COLO668 (cell line): ENCODE data around the gene SMIM9.
A peak's percentile ranks its signal among the peaks of the same experiment; 100 is the strongest.
"Not testable (repeated sequence)": the region's sequence is repeated elsewhere in the genome, so short reads cannot be mapped to it uniquely, and the experiment has no call there.

Source experiments
- DNase-seq: peaks from one replicate; lab custom pipeline; 2025; ENCODE audit not compliant: unreplicated experiment; lab: John Stamatoyannopoulos, UW

Gene SMIM9

DNA sequence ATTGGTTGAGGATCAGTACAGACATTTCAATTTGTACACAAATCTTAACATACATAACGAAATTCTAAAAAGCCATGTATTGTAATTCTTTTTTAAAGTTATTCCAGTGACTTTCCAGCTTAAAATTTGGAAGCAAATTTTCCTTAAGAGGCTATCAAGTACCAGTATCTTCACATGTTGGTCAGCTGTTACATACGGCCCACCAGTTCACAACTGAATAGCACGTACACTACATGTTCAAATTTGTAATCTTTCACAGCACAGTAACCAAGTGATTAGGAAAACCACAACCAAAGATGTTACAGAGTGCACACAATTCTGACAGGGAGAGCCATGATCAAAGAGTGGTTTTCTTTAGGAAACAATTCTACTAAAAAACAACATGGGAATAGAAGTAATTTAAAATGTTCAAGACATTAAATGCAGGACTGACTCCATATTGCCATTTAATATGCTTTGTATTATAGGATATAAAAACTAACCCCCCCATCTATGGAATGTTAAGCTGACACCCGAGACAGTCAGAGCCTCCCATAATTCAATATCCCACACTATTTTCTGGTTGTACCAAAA, 18.1 kb downstream of the SMIM9 start:
- DNase-seq, result not testable (repeated sequence)

DNA sequence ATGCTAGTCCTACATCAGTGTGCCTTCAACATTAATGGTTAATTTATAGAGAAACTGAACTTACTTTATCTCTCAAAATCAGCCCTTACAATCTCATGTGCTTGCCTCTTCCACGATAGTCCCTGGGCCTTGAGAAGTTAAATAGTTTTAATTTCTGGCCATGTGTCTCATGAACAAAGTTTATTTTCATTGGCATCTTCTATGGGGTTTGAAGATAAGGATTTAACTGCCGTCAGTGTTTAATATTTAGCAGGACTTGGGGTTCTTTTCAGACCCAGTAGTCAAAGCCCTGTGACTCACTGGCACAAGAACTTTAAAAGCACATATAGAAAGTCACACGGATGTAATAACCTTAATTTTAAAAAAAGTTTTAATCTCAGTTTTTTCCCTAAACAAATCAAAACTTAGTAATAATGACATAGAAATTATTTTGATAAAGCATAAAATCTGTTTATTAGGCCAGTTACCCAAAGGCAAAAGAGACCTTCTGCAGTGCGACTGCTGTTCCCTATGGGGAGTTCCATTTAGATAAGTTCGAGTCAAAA, 19.1 kb downstream of the SMIM9 start:
- no peak for DNase-seq

DNA sequence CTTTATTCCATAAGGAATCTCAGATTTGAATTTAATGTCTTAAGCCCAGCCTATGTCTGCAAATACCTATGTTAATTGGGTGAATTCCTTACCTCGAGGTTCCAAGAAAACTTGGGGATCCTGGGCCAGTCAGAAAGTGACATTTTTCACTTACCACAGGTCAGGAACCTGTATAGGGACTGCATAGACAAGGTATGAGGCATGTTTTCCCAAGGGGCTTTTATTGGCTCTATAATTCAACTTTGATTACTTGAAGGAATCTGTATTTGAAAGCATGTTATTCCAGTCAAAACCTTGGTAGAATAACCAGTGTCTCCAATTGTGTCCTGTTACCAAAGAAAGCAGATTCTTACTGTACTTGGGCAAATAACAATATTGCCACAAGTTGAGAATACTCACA, 20.7 kb downstream of the SMIM9 start:
- DNase-seq, result no peak

DNA sequence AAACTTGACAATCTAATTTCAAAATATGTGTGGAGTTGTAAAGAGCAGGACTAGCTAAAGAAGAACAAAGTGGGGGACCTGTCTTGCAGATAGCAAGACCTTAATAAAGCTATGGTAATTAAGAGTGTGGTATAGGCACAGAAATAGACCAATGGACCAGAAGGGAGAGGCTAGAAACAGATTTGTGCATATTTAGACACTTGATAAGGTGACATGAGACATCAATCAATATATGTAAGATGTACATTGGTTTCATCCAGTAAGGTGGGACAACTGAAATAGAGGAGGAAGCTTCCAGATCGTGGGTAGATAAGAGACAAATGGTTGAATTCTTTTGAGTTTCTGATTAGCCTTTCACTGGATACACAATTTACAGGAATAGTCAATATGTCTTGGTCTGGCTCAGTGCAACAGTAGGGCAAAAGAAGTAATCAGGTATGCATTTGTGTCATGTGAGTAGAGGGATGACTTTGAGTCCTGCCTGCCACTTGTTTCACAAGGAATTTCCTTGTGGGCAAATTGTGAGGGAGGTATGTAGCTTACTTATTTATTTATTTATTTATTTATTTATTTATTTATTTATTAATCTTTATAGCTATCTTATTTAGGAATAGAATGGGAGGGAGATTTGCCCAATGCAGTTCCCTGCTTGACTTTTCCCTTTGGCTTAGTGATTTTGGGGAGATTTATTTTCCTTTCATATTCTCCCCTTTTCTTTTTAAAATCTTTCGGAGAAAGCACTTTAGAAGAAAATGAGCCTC, 21.9 kb downstream of the SMIM9 start:
- no peak for DNase-seq

DNA sequence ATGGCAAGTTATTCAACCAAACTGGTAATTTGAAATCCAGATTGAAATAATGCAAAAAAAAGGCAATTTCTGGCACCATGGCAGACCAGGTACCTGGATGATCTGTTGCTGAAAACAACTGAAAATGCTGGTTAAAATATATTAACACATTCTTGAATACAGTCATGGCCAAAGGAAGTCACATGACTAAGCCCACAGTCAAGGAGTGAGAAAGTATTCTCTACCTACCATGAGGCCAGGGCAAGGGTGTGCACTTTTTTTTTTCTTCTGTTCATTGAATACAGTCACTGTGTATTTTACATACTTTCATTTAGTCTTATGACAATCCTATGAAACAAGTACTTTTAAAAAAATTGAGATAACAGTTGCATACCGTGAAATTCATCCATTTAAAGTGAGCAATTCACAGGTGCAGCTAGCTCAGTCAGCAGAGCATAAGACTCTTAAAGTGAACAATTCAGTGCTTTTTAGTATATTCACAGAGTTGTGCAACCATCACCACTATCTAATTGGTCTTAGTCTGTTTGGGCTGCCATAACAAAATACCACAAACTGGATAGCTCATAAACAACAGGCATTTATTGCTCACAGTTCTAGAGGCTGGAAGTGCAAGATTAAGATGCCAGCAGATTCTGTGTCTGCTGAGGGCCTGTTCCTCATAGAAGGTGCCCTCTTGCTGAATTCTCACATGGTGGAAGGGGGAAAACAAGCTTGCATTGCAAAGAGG, 24.4 kb downstream of the SMIM9 start:
- no peak for DNase-seq

DNA sequence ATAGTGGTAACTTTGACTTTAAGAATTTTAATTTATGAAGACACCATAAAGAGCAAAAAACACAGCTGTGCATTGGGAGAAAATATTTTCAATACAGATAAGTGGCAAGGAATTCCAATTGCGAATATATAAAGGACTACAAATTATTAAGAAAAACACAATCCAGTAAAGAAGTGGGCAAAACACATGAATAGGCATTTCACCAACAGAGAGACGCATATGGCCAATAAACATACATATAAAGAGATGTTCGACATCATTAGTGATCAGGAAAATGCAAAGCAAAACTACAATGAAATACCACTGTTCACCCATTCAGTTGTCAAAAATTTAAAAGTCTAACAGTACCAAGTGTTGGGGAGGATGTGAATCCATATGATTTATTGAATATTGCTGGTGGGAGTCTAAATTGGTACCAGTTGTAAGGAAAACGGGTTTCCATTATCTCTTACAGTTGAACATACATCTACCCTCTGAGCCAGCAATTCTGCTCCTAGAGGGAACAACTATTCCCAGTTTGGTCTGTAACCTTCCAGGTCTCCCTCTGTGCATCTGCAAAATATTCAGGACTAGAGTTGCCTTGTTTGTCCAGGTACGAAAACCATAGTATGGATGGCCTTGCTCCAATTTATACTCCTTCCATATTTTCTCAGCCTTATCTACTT, 27.5 kb downstream of the SMIM9 start:
- no peak for DNase-seq

DNA sequence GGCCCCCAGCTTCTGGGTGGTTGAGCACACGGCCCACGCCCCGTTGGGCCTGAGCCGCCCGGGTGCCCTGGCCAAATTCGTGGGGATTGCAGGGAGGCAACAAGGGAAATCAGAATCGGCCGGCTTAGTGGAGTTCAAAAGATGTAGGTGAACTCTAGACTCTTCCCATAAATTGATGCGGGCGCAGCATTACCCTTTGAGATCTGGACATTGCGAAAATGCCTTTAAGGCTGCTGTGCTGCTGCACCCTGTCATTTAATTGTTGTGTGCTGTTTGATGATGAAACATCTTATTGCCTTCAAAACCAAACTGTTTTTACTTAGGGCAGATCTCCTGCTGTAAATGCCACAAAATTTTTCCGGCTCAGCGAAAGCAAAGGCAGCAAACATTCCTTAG, 28.8 kb downstream of the SMIM9 start:
- DNase-seq, result no peak

DNA sequence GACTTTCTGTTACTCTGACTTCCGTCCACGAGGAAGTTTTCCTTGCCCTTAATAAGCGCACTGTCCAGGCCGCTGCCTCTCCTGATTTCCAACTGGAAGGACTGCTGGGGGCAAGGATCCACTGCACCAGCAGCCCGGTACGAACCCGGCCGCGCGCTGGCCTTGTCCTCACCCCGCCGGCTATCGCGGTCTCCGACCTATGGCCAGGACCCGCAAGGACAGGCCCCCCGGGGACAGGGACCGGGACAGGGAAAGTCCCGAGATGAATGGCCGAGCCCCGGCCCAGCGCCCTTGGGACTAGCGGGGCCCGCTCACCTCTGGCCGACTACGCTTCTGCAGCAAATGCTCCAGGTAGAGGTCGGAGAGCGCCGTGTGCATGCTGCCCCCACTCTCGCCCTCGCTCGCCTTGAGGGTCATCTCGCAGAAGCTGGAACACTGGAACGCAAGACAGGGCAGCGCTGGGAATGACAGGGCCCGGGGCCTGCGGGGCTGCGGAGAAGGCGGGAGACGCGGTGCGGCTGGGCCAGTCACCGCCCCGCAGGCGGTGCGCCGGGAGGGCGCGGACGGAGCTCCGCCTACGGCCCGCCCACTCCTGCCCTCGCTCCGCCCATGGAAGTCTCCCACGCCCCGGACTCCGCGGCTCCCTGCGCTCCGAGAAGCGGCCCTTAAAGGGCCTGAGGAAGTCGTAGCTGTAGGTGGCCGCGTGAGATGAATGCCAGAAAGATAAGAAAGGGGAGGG, 29.3 kb downstream of the SMIM9 start, which contains the start of gene MPP1:
MPP1 (minus strand) TSS at position 529 of the 739 bp plus-strand sequence; CDS start at position 417, 112 bp downstream.
- DNase-seq, result peak; percentile 86

DNA sequence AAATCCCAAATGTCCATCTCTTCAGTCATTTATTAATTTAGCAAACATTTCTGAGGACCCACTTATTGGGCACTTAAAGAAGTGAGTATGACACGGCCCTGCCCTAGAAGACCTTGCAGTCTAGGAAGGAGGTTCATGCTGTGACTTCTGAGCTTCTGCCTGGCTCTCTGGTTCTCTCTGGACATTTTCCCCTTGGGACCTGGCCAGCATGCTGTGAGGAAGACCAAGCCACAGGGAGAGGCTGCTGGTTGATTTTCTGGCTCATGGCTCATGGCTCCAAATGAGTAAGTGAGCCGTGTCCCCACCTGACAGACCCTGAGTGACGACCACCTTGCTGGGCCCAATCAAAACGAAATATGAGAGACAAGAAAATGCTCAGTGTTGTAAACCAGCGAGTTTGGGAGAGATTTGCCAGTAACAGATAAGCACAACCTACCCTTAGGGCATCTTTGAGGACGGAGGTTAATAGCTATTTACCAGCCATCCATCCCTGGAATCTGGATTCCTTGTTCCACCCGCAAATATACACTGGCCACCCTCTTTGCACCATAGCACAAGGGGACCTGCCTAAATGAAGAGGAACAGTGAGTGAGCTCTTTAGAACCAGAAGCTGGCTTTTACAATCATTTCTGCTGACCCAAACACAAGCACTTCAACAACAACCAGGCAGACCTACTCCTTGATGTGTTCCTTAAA, 30.1 kb downstream of the SMIM9 start:
- peak; percentile 16 for DNase-seq

DNA sequence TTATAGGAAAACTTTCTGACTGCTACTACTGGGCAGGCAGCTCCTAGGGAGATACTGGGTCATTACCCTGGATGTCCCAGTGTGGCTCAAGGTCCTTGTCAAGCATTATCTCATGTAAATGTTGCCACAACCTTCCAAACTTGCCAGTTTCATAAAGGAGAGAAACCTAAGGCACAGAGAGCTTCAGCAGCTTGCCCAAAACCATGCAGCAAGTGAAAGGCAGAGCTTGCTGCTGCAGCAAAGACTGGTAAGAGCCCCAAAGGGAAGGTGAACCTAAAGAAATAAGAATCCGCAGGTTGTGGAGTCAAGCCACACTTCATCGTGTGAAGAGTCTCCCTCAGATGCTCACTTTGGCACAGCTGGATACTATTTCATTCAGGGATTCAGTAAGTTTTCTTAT, 31.5 kb downstream of the SMIM9 start:
- no peak for DNase-seq

DNA sequence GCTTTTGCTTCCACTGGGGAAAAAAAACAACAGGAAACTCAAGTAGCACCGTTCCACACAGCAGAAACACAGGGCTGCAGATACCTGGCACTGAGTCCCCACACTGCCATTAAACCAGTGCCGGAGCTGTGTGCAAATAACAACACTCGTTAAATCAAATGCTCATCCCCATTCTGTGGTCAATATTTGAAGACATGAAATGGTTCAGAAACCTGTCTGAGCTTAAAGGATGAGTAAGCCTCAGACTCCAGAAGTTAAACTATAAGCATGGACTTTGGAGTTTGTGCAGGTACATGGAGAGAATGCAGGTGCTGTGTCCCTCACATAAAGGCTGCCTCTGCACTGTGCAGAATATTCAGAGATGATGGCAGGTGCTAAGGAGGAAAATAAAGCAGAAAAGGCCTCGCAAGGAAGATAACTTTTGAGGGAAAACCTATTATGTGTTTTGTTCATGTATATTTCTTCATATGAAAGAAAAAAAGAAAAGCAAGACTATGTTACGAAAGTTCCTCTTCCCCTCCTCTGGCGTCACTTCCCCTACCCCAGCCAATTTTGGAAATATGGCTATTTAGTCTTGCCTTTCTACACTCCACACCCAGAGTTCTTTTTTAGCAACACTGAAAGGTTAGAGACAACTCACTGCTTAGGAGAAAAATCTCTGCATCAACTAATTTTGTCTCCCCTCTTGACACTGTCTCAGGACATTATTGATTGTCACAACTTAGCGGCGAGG, 33.8 kb downstream of the SMIM9 start:
- peak; percentile 53 for DNase-seq

DNA sequence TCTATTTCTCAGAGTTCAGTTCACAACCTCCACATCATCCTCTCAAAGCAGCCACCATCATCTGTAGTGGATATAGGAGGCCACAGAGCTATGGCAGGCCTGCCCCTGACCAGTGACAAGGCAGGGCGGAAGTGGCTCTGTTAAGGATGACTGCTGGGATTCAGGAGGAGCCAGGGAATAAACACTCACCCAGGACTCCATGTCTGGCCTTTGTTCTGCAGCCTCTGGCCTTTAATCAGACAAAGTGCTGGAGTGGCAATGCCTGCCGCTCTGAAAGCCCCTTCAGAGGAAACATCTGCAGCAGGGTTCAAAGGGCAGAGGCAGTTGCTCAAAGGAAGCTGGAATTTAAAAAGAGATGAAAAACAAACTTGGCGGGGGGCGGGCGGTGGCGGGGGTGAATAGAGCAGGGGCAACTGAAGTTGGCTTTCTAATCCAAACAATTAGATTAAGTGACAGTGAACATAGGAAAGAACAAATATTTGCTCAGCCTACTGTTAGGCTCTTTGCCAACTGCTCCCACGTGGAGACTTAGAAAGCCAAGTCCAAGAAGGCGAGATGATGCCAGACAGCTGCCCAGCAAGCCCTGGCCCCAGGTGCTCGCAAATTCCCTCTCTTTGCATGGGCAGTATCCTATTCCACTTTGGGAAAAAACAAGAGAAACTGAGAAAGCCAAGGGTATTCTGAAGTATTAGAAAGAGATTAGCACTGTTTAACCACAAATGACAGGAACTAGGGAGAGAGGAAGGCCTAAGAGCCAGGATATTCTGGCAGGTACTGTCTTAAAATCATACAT, 34.7 kb downstream of the SMIM9 start:
- DNase-seq, result peak; percentile 92

DNA sequence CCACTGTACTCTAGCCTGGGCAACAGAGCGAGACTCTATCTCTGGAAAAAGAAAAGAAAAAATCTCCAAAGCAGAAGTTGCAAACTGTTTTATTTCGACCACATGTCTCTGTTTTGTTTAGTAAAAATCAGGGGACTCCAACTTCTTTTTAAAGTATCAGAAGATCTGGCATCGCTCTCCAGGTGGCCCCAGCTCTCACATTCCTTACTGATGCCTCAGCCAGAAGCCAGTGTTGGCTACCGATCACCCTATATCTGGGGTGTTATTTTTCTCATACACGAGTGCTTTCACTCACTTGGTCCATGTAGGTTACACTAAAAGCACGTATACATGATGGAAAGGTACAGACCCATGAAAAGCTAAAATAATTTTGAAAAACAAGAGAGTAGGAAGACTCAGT, 37.5 kb downstream of the SMIM9 start:
- DNase-seq, result no peak

DNA sequence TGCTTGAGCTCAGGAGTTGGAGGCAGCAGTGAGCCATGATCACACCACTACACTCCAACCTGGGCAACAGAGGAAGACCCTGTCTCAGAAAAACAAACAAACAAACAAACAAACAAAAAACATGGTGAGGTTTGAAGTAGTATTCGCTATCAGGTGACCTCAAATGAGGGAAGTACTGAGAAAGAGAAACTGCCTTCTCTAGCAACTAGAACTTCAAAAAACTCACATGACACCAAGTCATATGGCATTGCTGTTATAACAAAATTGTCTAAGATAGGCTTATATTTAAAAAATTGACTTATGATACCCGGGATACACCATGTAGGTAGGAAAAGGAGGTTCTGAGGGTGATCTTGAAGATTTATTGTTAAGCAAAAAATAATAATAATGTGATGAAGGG, 39.4 kb downstream of the SMIM9 start:
- DNase-seq, result no peak

DNA sequence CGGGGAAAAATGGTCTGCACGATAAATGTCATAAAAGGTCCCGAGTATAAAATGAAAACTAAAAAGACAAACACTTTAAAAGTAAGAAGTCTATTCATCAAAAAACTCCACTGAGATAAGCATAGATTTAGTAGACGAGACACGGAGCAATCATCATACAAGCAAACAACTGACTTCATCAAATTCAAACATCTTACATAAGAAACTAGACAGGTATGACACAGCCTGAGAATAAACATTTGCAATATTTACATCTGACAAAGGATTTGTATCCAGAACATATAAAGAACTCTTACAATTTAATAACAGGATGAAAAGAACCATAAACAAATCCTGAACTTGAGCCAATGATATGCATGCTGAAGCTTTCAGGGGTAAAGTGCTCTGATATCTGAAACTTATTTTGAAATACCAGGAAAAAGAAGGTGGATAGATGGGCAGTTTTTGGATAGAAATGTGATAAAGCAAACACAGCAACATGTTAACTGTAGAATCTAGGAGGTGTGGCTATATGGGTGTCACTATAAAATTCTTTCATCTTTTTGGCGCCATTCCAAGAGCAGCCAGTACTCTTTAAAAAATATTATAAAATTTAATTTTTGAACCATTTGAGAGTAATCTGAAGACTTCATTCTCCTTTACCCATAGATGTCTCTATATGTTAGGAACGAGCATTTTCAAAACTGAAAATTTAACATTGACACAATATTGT, 41.2 kb downstream of the SMIM9 start:
- DNase-seq, result no peak

DNA sequence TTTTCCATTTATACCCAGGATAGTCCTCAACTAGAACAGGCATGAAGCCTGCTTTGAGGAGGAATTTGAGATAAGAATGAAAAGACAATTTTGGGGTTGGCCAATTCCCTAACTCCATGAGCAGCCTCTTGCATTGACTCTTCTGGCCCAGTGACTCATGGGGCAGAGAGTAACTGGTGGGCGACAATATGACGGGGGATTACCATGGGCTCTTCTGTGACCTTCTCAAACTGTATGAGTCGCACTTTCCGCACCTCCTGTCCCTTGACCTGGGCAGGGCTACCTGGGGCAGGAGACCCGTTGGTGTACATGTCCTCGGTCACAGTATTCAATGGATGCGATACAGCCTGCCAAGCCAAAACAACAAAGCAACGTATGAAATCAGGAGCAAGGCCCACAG, 42.5 kb downstream of the SMIM9 start:
- DNase-seq, result no peak

DNA sequence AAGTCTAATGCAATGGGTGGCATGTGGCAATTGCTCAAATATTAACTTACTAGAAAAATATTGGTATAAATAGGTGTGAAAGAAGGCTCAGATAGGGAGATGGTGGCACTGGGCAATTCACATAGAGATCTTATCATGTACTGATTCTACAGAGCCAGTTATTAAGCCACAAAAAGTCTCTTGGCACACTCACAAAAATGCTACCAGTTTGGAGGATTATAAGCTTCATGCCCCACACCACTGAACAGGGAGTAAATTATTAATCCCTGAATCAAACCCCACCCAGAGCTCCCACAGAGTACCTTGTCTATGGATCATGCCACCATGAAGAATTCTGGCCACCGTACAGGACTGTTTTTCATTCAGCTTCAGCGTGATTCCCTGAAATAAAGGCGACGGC, 43.0 kb downstream of the SMIM9 start:
- no peak for DNase-seq

DNA sequence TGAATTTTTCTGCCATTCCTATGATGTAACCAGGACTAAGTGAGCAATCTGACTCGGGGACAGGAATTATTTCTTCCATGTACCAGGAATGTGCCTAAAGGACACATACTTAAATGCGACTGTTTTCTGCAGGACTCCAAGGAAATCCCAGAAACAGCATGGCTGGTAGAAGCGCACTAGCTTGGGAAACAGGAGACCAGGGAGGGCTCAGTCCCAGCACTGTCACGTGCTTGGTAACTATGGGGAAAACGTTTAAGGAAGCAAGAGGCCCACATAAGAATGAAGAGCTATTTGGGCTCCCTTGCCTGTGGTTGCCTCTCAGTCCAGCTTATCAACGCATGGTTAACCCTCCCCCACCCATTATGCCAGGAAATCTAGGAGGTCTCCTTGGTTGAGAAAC, 48.7 kb downstream of the SMIM9 start:
- no peak for DNase-seq
